Activated T-cell treated with anti-CD3 and anti-CD28 coated beads for 1 hour (primary cell): ENCODE measurements around the gene TKTL1.
"Not testable (repeated sequence)": the region's sequence is repeated elsewhere in the genome, so short reads cannot be mapped to it uniquely, and the experiment has no call there.

ENCODE experiments used
- DNase-seq: peaks from one replicate; pipeline ENCODE4 v3.0.0-alpha.2; 2020; ENCODE audit warnings: low read depth

Gene TKTL1

GRCh38 chrX:154343620-154344019 is 48.0 kb downstream of the TKTL1 start:
- not testable (repeated sequence) for DNase-seq

- DNase-seq, result no peak
Measured at GRCh38 chrX:154348114-154348531, 52.5 kb downstream of the TKTL1 start.

- DNase-seq, result no peak
Measured at GRCh38 chrX:154348646-154349358, 53.2 kb downstream of the TKTL1 start.

GRCh38 chrX:154349359-154349935 is 53.9 kb downstream of the TKTL1 start:
- no peak for DNase-seq

- no peak for DNase-seq
Measured at GRCh38 chrX:154349979-154350378, 54.4 kb downstream of the TKTL1 start.

GRCh38 chrX:154350429-154351182 is 55.0 kb downstream of the TKTL1 start:
- no peak for DNase-seq

GRCh38 chrX:154351183-154352011 is 55.8 kb downstream of the TKTL1 start:
- no peak for DNase-seq

GRCh38 chrX:154352012-154352401 is 56.4 kb downstream of the TKTL1 start:
- DNase-seq, result no peak

GRCh38 chrX:154352466-154352865 is 56.9 kb downstream of the TKTL1 start:
- no peak for DNase-seq

GRCh38 chrX:154353172-154353843 is 57.7 kb downstream of the TKTL1 start:
- DNase-seq, result no peak

GRCh38 chrX:154354013-154354412 is 58.4 kb downstream of the TKTL1 start:
- no peak for DNase-seq

- DNase-seq, result no peak
Measured at GRCh38 chrX:154354516-154354915, 58.9 kb downstream of the TKTL1 start.

- no peak for DNase-seq
Measured at GRCh38 chrX:154355094-154355775, 59.6 kb downstream of the TKTL1 start.

GRCh38 chrX:154355776-154356140 is 60.2 kb downstream of the TKTL1 start:
- DNase-seq, result no peak

GRCh38 chrX:154356596-154356995 is 61.0 kb downstream of the TKTL1 start:
- DNase-seq, result no peak

- no peak for DNase-seq
Measured at GRCh38 chrX:154357205-154357604, 61.6 kb downstream of the TKTL1 start.

GRCh38 chrX:154358011-154358410 is 62.4 kb downstream of the TKTL1 start:
- DNase-seq, result no peak

- no peak for DNase-seq
Measured at GRCh38 chrX:154358829-154359228, 63.2 kb downstream of the TKTL1 start.

GRCh38 chrX:154359362-154360154 is 64.0 kb downstream of the TKTL1 start:
- no peak for DNase-seq

GRCh38 chrX:154360155-154360713 is 64.6 kb downstream of the TKTL1 start:
- DNase-seq, result no peak
